ENCODE results near the gene TFE3.

Gene TFE3, protein sequence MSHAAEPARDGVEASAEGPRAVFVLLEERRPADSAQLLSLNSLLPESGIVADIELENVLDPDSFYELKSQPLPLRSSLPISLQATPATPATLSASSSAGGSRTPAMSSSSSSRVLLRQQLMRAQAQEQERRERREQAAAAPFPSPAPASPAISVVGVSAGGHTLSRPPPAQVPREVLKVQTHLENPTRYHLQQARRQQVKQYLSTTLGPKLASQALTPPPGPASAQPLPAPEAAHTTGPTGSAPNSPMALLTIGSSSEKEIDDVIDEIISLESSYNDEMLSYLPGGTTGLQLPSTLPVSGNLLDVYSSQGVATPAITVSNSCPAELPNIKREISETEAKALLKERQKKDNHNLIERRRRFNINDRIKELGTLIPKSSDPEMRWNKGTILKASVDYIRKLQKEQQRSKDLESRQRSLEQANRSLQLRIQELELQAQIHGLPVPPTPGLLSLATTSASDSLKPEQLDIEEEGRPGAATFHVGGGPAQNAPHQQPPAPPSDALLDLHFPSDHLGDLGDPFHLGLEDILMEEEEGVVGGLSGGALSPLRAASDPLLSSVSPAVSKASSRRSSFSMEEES

DNA sequence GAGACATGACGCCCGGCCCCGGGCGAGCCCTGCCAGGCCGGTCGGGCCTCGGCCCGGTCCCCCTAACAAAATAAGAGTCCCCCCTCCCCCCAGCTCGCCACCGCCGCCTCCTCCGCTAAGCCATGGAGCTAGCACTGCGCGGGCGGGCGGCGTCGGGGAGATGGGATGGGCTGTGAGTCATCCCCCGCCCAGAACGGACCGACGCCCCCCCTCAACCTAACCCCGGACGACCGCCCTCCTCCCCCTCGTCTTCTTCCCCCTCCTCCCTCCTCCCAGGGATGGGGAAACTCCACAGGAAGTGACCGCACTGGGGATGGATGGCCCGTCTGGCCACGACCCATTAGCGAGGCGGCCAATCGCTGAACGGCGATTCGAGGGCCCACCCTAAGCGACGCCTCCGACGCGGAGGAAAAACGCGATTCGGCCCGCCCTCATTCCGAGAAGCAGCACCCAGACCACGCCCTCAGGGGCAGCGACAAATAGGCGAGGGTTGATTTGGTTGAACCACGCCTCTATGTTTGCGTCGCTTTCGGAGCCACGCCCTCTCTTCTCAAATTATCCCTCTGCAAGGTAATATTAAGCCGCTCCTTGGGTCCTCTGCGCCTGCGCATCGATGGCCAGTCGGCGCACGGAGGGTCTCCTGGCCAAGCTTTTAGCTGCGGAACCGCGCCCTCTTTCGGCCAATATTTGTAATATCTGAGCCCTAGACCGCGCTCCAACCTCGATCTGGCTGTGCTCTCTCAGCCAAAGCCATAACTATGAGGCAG, at the start of gene TFE3:
Gene TFE3 (minus strand): TSS at position 138 of the 767 bp plus-strand sequence. CDS start 131 bp downstream, at position 7.
- DNase-seq (ENCODE audit: low read depth, low spot score) = peak; percentile 97

DNA sequence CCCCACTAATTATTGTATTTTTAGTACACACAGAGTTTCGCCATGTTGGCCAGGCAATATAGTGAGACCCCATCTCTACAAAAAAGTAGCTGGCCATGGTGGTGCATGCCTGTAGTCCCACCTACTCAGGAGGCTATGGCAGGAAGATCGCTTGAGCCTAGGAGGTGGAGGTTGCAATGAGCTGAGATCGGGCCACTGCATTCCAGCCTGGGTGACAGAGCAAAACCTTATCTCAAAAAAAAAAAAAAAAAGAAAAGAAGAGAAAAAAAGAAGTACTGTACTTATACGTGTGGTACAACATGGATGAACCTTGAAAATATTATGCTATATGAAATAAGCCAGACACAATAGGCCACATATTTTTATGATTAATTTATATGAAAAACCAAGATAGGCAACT, 46.4 kb upstream of the TFE3 start:
- no peak for DNase-seq (ENCODE audit: low read depth, low spot score)

DNA sequence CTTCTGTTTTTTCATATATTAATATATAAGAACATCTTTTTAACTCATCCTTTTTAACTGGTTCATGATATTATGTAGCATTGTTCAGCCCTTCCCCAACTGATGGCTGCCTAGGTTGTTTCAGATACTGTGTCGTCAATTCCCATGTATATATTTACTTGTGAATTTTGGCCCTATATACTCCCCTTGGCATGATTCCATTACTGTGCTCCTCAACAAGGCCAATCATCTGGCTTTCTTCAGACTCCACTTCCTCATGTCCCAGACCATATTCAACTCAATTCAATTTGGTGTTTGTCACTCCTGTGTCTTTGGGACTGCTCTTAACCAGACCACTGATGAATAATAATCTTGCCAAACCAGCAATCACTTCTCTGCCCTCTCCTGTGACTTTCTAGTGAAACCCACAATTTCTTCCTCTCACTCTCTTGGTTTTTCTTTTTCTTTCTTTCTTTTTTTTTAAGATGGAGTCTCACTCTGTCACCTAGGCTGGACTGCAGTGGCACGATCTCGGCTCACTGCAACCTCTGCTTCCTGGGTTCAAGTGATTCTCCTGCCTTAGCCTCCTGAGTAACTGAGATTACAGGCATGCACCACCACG, 39.2 kb upstream of the TFE3 start:
- no peak for DNase-seq (ENCODE audit: low read depth, low spot score)

DNA sequence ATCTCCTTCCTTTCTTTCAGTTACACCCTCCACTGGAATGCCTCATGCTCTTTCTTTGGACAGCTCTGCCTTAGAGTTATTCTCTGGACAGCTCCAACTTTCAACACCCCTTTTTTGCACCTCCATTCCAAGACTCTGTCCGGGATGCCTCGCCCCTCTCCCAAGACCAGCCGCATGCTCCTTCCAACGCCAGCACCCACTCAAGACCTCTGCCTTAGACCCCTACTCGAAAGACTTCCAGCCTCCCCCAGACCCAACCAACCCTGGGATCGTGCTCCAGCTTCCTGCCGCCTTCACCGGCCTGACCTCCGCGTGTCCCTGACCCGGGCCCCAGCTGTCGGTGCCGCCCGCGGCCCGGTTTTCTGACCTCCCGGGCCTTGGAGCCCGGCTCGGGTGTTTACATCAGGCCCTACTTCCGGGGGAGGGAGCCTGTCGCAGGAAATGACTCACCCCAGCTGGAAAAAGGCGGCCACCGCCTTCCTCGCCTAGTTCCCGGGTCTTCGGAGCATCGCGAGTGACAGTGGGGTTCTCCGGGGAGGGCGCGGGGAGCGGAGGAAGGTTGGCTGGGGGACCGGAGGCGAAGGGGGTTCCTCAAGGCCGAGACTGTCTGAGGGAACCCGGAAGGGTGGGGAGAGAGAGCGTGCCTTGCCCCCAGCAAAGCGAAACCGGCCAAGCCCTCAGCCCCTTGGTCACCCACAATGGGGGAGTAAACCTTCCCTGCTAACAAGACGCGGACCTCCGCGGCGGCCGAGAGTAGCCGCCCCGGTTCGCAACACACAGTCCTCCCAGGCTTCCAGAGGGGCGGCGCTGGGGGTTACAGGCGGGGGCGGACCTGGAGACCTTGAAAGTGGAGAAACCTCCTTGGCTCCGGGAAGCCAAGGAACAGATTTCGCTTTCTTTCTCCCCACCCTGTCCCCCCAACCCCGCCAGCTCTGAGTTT, 36.6 kb upstream of the TFE3 start, which contains the start of gene WDR45:
Gene WDR45 (minus strand): TSS at position 399 of the 940 bp plus-strand sequence. CDS start 1,792 bp downstream, outside the sequence.
- DNase-seq (ENCODE audit: low read depth, low spot score) = no peak

DNA sequence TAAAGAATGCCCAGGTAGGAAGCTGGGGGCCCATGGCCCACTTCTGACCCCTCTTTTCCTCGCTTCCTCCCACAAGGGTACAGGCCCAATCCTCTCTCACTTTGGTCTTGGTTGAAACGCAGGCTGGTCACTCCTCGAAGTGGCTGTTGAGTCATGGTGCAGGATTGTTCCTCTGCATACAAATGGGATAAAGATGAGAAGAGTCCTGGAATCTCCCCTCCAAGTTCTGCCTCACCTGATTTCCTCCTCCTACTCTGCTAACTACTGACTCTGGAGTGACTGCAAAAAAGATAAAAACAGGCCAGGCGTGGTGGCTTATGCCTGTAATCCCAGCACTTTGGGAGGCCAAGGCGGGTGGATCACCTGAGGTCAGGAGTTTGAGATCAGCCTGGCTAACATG, 34.8 kb upstream of the TFE3 start:
- no peak for DNase-seq (ENCODE audit: low read depth, low spot score)

DNA sequence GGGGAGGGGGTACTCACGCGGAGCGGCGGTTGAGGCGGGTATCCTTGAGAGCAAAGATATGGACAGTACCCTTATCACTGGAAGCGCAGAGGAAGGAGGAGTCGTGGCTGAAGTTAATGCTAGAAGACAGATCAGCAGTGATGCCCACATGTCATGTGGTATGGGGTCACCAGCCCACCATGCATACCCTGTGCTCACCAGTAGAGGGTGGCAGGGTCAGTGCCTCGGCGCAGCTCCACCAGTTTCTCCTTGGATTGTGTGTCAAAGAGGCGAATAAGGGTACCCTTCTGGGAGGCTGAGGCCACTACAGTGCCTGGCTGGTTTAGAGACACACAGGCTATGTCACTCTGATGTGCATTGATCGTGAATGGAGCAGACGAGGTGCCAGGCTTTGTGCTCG, 32.2 kb upstream of the TFE3 start:
- DNase-seq (ENCODE audit: low read depth, low spot score) = no peak

DNA sequence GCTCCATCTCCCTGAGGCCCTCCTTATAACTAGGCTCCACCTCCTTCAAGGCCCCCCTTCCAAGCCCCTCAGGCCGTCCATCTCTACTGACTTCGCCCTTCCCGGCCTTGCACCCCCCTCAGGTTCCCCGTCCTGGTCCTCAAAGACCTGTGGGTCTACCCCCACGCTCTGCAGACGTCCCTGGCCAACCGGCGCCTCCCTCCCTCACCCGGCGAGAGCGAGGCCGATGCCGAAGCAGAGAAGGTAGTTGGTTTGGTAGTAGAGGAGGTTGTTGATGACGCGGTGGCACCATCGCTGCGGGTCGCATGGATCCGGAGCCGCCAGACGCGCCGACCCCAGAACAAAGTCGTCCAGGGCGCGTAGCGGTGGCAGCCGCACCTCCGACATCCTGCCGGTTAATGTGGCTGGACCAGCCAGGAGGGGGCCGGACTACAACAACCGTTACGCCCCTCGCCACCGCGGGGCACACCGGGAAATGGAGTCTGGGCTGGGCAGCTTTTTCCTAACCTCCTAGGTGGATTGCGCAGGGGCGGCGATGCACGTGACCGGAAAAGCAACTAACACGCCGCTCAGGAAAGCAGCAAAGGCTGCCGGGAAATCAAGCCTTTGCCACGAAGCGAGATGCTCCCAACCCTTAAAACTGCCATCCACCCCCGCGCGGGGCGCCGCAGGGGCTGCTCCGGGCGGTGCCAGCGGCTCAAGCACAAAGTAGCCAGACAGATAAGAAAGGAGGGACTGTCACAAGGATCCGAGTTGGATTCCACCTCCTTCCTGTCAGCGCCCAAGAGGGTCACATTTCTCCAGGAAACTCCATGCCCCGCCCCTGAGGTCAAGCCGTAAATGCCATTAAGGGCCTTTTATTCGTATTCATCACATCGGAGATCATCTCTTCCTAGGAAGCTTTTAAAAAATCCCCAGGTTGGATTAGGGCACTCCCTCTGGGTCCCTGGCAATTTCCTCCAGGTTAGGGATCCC, 30.7 kb upstream of the TFE3 start, which contains the start of gene PRAF2:
Gene PRAF2 (minus strand): TSS at position 402 of the 975 bp plus-strand sequence. CDS start 15 bp downstream, at position 387.
- DNase-seq (ENCODE audit: low read depth, low spot score) = peak; percentile 58

DNA sequence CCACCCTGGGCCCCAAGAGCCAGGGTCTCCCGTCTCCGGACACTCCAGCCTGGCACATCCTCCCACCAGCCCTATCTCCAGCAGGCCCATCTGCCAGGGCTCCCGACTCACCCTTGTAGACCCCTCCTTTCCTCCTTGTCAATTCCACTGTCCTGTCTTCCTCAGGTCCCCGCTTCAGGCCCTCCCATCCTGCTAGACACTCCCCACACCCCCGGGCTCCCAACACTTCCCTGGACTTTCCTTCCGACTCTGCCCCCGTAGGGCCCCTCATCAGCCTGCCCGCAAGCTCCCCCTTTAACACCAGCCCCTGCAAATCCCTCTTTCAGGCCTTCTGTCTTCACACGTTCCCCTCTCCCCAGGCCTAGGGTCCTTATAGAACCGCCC, 29.5 kb upstream of the TFE3 start:
- DNase-seq (ENCODE audit: low read depth, low spot score) = no peak

DNA sequence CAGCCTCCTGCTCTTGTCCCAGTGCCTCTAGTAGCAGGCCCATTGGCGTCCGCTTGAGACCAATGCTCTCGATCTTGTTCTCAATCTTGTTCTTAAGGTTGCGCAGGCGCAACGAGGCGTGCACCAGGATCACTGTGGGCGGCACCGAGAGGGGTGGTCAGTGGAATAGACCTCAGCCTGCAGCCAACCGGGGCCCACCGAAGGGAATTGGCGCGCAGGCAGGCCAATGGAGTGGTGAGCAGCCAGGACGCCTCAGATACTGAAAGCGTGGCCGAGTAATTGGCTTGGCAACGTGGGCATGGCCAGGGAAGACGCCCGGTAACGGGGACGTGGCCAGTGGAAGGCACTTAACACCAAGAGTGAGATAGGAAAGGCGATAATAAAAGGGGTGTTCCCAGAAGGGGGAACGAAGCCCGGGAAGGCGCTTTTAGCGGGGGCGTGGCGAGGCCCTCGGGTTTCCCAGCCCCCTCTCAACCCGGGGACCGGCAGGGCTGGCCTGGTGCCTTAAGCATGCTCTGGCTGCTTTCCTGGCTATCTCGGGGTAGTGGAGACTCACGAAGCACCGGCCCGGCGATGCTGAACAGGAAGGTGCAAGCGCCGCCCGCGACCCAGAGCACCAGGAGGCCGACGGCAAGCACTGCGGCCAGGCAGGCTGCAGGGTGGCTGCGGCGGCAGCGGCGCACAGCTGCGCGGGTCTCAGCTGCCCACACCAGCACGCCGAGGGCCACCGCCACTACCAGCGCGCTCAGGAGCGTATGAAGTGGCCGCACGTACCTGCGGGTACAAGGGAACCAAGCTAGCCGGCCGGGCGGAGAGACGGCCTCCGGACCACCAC, 28.9 kb upstream of the TFE3 start:
- no peak for DNase-seq (ENCODE audit: low read depth, low spot score)

DNA sequence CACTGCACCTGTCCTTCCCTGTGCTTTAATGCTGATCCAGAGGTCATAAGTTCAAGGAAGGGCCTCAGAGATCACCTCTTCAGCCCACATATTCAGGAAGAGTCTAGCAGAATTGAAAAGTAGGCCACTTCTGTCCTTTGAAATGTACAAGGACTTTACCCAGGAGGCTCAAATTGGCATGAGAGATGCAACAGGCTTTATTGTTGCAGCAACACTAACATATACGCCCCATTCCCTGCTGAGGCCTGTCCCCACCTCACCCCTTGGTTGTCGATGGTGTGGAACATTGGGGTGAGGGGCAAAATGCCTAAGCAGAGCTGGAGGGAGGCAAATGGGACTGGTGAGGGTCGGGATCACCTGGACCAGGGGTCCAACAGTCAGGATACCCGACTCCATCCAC, 27.8 kb upstream of the TFE3 start:
- no peak for DNase-seq (ENCODE audit: low read depth, low spot score)

DNA sequence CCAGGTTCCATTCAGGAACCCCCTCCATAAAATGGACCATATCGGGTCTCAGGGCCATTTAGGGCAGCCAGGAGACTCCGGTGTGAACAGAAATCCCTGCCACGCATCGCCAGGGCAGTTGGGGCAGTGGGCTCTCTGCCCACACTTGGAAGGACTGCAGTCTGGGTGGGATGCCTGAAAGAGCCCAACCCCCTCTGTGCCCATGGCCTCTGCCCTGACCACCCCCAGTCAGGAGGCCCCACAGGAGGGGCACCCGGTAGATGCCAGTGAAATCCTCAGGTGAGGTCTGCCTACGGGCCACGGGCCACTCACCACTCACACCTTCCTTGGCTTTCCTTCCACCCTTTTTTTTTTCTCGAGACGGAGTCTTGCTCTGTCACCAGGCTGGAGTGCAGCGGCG, 25.9 kb upstream of the TFE3 start:
- no peak for DNase-seq (ENCODE audit: low read depth, low spot score)

DNA sequence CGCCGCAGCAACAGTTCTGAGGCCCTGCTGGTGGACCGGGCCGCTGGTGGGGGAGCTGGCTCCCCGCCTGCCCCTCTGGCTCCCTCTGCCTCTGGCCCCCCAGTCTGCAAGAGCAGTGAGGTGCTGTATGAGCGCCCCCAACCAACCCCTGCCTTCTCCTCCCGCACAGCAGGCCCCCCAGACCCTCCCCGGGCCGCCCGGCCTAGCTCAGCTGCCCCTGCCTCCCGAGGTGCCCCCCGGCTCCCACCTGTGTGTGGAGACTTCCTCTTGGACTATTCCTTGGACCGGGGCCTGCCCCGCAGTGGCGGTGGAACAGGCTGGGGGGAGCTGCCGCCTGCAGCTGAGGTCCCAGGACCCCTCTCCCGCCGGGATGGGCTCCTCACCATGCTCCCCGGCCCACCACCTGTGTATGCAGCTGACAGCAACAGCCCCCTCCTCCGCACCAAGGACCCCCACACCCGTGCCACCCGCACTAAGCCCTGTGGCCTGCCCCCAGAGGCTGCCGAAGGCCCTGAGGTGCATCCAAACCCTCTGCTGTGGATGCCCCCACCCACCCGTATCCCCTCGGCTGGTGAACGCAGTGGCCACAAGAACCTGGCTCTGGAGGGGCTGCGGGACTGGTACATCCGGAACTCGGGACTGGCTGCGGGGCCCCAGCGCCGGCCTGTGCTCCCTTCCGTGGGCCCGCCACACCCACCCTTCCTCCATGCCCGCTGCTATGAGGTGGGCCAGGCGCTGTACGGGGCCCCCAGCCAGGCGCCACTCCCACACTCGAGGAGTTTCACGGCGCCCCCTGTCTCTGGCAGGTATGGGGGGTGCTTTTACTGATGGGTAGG, 24.3 kb upstream of the TFE3 start:
- no peak for DNase-seq (ENCODE audit: low read depth, low spot score)

DNA sequence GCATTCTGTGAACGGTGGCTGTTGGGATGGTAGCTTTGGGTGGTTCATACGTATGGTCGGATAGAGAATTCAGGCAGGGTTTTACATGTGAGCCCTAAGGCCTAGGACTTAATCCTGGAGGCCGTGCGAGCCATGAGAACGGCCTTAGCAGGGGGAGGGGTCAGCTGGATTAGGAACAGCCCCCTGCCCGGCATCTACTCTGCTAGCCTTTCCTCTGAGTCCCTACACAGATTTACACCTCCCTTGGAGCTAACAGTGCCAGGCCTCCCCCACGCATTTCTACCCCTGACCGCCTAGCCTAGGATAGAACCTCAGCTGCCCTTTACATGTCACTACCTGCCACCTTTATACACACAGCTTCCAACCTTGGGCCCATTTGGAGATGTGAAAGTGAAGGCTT, 23.5 kb upstream of the TFE3 start:
- DNase-seq (ENCODE audit: low read depth, low spot score) = no peak

DNA sequence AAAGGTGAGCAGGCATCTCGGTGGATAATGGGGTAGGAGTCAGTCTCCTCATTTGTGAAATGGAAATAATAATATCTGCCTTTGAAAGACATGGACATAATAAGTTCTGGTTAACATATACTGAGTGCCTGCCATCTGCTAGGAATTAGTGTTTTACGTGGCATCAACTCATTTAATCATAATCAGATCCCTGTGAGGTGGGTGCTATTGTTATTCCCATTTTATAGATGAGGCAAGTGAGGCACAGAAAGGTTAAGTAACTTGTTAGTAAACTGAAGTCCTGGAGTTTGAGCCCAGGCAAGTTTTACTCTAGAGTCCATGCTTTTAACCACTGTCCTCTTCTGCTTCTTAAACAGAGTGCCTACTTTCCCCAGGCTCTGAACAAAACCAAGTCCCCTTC, 23.1 kb upstream of the TFE3 start:
- no peak for DNase-seq (ENCODE audit: low read depth, low spot score)

DNA sequence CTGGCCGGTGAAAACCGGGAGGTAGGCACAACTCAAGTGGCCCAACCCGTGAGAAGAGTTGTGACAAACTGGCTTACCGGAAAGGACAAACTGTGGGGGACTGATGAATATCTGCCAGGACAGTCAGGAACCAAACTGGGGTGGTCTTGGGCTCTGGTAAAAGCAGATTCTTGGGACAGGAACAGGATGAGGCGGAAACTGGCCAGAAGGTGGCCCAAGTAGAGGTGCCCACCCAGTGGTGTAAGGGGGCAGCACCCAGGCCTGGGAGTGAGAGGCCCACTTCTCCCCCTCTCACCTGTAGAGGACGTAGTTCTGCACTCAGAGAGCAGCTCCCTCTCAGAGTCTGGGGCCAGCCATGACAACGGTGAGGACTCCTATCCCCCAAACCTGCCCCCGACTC, 21.6 kb upstream of the TFE3 start:
- no peak for DNase-seq (ENCODE audit: low read depth, low spot score)

DNA sequence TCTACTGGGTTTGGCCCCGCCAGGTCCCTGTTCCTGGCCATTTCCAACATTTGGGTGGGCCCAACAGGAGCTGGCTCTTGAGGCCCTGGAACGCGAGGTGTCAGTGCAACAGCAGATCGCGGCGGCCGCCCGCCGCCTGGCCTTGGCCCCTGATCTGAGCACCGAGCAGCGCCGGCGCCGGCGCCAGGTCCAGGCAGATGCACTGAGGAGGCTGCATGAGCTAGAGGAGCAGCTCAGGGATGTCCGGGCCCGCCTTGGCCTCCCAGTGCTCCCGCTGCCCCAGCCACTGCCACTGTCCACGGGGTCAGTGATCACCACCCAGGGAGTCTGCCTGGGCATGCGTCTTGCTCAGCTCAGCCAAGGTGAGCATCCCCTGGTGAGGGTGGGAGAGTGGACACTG, 21.1 kb upstream of the TFE3 start:
- DNase-seq (ENCODE audit: low read depth, low spot score) = no peak

DNA sequence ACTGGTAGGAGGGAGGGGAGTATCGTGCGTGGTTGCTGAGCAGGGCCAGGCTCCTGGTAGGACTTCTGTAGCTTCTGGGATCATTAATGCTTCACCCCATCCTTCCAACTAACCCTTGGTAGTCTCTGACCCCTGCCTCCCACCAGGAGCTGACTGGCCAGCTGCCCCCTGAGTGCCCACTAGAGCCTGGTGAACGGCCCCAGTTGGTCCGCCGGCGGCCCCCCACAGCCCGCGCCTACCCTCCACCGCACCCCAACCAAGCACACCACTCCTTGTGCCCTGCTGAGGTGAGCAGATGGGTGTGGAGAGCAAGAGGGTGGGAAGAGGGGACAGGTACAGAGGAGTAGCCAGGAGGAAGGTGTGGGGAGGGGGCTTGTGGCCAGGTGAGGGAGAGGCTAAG, 20.6 kb upstream of the TFE3 start:
- DNase-seq (ENCODE audit: low read depth, low spot score) = no peak

DNA sequence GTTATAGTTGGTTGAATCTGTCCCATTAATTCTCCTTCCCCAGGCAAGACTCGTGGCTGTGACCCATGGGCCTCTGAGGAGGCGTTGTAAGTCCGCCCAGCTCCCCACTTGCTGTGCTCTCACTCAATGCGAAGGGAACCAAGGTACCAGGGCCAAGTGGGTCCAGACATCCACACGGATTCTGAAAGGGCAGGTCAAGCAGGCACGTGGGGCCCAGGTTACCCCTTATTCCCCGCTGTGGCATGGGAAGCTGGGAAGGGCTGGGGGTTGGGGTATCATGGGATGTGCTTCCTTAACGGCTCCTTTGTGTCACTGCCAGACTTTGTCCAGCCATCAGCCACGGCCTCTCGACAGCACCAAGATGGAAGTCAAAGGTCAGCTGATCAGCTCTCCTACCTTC, 18.8 kb upstream of the TFE3 start:
- no peak for DNase-seq (ENCODE audit: low read depth, low spot score)
